ENCODE measurements around the gene GCNT4. TPM values are rescaled to one million over a fixed set of nuclear protein-coding genes. Genes with fewer than 3 reads are reported as not detected.
"Not testable (repeated sequence)": the region's sequence is repeated elsewhere in the genome, so short reads cannot be mapped to it uniquely, and the experiment has no call there.

The GCNT4 gene
- total and polyA plus RNA-seq, 2 donors (not counting 1 experiment from before 2014, with no cell fraction given) = 3.6 to 14.6 TPM

DNA sequence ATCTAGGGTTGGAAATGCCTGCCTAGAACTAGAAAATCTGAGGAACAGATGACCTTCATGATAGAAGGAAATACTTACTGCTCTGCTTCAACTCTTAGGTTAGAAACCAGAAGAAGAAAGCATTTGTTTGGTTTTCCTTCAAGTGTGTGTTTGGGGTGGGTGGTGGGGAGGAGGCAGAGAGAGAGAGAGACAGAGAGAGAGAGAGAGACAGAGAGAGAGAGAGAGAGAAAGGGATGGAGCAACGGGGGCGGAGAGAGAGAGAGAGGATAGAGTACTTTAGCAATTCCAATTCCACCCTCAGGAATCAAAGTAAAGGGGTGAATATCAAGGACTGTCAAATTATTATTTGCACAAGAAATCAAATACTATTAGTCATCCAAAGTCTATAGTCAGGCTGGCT lies 29.2 kb upstream of the GCNT4 start:
- H4K20me1 ChIP-seq (ENCODE audit: control insufficient read depth, extremely low read depth, insufficient read depth, low read length) = no peaks in the 10 kb centered on the region
- H3K9me3 ChIP-seq (ENCODE audit: control insufficient read depth, insufficient read depth, low read depth, low read length) = no peaks in the 10 kb centered on the region
- no peak overlapping the region for H3K9ac ChIP-seq (ENCODE audit: insufficient read depth, low read length)
- DNase-seq (ENCODE audit: low read depth in 2 of 2) = no peak
- no peak overlapping the region for H3K27ac ChIP-seq (ENCODE audit: insufficient read depth, low read length)
- H3K36me3 ChIP-seq (ENCODE audit: control insufficient read depth, insufficient read depth, low read length) = no peaks in the 10 kb centered on the region
- H3K4me2 ChIP-seq (ENCODE audit: extremely low read depth, insufficient read depth, low read length) = no peak overlapping the region
- H2AFZ ChIP-seq (ENCODE audit: low read length) = no peak overlapping the region
- TF ChIP-seq EZH2 (IDR thresholded peaks at IDR 0.05; ENCODE audit: low read length, missing control alignments) = no peak
- TF ChIP-seq, protein P1, sequence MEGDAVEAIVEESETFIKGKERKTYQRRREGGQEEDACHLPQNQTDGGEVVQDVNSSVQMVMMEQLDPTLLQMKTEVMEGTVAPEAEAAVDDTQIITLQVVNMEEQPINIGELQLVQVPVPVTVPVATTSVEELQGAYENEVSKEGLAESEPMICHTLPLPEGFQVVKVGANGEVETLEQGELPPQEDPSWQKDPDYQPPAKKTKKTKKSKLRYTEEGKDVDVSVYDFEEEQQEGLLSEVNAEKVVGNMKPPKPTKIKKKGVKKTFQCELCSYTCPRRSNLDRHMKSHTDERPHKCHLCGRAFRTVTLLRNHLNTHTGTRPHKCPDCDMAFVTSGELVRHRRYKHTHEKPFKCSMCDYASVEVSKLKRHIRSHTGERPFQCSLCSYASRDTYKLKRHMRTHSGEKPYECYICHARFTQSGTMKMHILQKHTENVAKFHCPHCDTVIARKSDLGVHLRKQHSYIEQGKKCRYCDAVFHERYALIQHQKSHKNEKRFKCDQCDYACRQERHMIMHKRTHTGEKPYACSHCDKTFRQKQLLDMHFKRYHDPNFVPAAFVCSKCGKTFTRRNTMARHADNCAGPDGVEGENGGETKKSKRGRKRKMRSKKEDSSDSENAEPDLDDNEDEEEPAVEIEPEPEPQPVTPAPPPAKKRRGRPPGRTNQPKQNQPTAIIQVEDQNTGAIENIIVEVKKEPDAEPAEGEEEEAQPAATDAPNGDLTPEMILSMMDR (conservative IDR thresholded peaks at IDR 0.05 in 1 of 2, IDR thresholded peaks at IDR 0.05 in 1 of 2; ENCODE audit: low read depth in 1 of 2, low read length in 2 of 2) = no peak
- no peaks in the 10 kb centered on the region for H3K79me2 ChIP-seq (ENCODE audit: control insufficient read depth, insufficient read depth, low read length)
- H3K4me3 ChIP-seq (replicated peaks in 1 of 4; ENCODE audit: control extremely low read depth in 1 of 4, insufficient read depth in 1 of 4, low read depth in 3 of 4, low read length in 4 of 4) = no peak overlapping the region
- no peaks in the 10 kb centered on the region for H3K4me1 ChIP-seq (ENCODE audit: control insufficient read depth, extremely low read depth, insufficient read depth, low read length)
- H3K27me3 ChIP-seq (ENCODE audit: control insufficient read depth, insufficient read depth, low read length) = no peaks in the 10 kb centered on the region

DNA sequence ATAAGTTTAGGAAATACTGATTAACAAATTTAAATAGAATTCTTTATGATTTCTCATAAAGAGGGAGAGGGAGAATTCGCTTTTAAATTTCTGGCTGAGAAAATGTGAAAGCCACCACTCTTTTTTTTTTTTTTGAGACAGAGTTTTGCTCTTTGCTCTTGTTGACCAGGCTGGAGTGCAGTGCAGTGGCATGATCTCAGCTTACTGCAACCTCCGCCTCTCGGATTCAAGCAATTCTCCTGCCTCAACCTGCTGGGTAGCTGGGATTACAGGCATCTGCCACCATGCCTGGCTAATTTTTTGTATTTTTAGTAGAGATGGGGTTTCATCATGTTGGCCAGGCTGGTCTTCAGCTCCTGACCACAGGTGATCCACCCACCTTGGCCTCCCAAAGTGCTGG lies 27.0 kb upstream of the GCNT4 start:
- not testable (repeated sequence) for H3K36me3 ChIP-seq (ENCODE audit: control insufficient read depth, insufficient read depth, low read length); H2AFZ ChIP-seq (ENCODE audit: low read length); H3K4me3 ChIP-seq (replicated peaks in 1 of 4; ENCODE audit: control extremely low read depth in 1 of 4, insufficient read depth in 1 of 4, low read depth in 3 of 4, low read length in 4 of 4); H3K27ac ChIP-seq (ENCODE audit: insufficient read depth, low read length); H3K79me2 ChIP-seq (ENCODE audit: control insufficient read depth, insufficient read depth, low read length); H3K27me3 ChIP-seq (ENCODE audit: control insufficient read depth, insufficient read depth, low read length); H3K9me3 ChIP-seq (ENCODE audit: control insufficient read depth, insufficient read depth, low read depth, low read length); H4K20me1 ChIP-seq (ENCODE audit: control insufficient read depth, extremely low read depth, insufficient read depth, low read length); H3K4me2 ChIP-seq (ENCODE audit: extremely low read depth, insufficient read depth, low read length); DNase-seq (ENCODE audit: low read depth in 2 of 2); H3K4me1 ChIP-seq (ENCODE audit: control insufficient read depth, extremely low read depth, insufficient read depth, low read length); H3K9ac ChIP-seq (ENCODE audit: insufficient read depth, low read length)

DNA sequence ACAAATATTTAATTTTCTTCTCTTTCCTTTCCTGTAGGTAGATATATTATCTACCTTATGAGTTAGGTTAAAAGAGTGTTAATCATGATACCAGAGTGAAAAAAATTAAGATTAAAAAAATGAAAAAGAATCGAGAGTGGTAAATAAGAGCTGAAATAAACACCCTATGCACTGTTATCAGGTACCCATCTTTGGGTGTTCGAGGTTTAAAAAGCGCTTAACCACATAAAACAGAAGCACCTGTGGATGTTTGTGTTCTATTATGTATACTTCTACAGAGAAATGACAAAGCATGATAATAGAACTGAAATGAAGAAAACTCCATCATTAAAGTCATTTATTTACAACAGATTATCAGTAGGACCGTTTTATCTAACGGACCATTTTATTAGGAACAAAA lies 25.7 kb upstream of the GCNT4 start:
- H4K20me1 ChIP-seq (ENCODE audit: control insufficient read depth, extremely low read depth, insufficient read depth, low read length) = no peaks in the 10 kb centered on the region
- H3K4me1 ChIP-seq (ENCODE audit: control insufficient read depth, extremely low read depth, insufficient read depth, low read length) = no peaks in the 10 kb centered on the region
- H3K4me2 ChIP-seq (ENCODE audit: extremely low read depth, insufficient read depth, low read length) = no peak overlapping the region
- H3K79me2 ChIP-seq (ENCODE audit: control insufficient read depth, insufficient read depth, low read length) = no peaks in the 10 kb centered on the region
- no peaks in the 10 kb centered on the region for H3K36me3 ChIP-seq (ENCODE audit: control insufficient read depth, insufficient read depth, low read length)
- TF ChIP-seq, protein P1 (conservative IDR thresholded peaks at IDR 0.05 in 1 of 2, IDR thresholded peaks at IDR 0.05 in 1 of 2; ENCODE audit: low read depth in 1 of 2, low read length in 2 of 2) = no peak
- TF ChIP-seq EZH2 (IDR thresholded peaks at IDR 0.05; ENCODE audit: low read length, missing control alignments) = no peak
- no peak overlapping the region for H2AFZ ChIP-seq (ENCODE audit: low read length)
- DNase-seq (ENCODE audit: low read depth in 2 of 2) = no peak
- H3K27ac ChIP-seq (ENCODE audit: insufficient read depth, low read length) = no peak overlapping the region
- no peaks in the 10 kb centered on the region for H3K27me3 ChIP-seq (ENCODE audit: control insufficient read depth, insufficient read depth, low read length)
- no peak overlapping the region for H3K4me3 ChIP-seq (replicated peaks in 1 of 4; ENCODE audit: control extremely low read depth in 1 of 4, insufficient read depth in 1 of 4, low read depth in 3 of 4, low read length in 4 of 4)
- no peak overlapping the region for H3K9ac ChIP-seq (ENCODE audit: insufficient read depth, low read length)
- no peaks in the 10 kb centered on the region for H3K9me3 ChIP-seq (ENCODE audit: control insufficient read depth, insufficient read depth, low read depth, low read length)
